NCI-H2081 (cell line): ENCODE results near the gene GFPT2.

Experiments
- DNase-seq, 2 experiments: peaks; one replicate each; lab custom pipeline; 2025; lab: John Stamatoyannopoulos, UW

Gene GFPT2

DNA sequence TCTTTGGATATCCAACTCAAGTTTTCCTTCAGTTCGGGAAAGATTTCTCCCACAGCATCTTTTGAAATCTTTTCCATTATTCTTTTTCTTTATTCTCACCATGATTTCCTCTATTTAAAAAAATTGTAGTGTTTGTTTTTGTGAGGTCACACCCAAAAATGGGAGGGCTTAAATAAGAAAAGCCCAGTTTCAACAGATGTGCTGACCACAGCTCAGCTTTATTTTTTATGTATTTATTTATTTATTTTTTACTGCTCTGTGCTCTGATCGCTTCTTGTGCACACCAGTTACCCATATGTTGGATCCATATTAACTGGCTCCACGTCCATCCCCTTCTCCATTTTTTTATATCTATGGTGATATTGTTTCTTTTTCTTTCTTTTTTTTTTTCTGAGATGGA is 20.3 kb downstream of the GFPT2 start:
- no peak for DNase-seq

DNA sequence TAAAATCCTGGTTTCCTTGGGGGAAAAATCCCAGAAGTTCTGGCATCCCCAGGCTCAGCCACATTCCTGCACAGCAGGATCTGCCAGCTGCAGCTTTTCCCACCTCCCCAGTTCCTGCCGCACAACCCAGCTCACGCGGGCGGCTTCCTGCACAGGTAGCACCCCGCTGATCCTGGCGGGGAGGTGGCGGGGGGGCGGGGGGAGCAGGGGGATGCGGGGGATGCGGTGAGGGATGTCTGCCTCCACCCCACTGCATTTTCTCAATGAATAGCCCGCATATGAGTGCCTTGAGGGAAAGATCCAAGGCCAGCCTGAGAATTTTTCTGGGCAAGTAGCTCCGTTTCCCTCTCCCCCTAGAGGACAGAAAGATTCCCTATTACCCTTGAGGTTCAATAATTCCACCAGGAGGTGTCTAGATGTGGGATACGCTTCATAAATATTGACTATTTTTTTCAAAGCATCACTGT is 21.1 kb downstream of the GFPT2 start:
- no peak for DNase-seq

DNA sequence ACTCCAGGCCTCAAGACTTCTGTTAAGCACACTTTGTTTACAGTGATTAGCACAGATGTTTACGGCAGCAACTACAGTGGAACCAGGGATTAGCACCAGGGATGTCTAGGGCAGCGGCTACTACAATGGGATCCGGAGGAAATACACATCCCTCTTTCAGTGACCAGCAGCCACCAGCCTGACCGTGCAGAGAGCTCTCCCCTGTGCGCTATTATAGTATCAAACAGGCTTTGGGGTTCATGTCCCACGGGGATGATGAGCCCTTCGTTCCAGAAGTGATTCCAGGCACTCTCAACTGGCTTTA is 21.5 kb downstream of the GFPT2 start:
- no peak for DNase-seq

DNA sequence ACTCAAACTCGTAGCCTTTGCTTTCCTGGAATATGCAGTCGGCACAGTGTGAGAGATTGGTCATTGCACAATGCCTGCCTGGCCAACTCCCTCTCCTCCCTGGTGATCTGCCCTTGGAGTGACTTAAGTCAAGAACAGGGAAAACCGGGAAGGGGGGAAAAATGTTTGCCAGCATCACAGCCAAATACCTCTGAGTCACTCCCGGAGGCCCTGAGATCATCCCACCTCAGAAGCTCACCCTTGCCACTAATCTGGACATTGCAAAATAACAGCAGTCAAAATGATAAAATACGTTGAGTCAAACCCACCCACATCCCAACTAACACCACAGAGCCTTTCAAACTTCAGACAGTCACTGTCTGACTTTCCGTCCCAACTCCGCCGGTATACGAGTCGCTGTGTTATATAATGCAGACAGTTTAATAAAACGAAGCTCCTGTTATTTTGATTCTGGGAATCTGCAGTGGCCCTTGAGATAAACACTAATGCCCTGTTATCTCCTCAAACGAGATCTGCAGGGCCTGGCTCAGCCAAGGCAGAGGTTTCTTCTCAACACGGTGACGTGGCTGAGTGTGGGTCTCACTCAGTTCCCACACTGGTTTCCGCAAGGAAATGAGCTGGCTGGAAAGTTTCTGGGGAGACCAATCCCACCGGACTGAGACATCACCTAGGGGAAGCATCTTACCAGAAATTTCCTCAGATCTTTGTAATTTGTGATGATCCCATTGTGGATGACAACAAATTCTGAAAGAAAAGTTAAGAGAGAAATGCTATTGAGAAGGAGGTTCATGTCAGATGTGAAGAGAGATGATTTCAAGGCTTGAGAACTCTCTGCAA is 22.1 kb downstream of the GFPT2 start:
- DNase-seq: no peak

DNA sequence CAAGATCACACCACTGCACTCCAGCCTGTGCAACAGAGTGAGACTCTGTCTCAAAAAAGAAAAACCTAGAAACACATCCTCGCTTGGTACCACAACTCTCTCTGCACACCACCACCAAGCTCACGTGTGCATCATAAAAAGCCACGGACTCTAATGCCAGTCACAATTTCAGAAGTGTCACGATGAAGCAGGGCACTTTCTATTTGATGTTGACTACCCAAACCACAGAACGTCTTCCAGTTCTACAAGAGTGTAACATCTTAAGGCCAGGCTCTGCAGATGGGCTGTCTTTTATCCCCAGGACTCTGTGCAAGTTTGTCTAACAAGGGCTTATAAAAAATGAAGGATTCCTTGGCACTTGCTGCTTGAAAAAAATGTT is 22.9 kb downstream of the GFPT2 start:
- no peak for DNase-seq

DNA sequence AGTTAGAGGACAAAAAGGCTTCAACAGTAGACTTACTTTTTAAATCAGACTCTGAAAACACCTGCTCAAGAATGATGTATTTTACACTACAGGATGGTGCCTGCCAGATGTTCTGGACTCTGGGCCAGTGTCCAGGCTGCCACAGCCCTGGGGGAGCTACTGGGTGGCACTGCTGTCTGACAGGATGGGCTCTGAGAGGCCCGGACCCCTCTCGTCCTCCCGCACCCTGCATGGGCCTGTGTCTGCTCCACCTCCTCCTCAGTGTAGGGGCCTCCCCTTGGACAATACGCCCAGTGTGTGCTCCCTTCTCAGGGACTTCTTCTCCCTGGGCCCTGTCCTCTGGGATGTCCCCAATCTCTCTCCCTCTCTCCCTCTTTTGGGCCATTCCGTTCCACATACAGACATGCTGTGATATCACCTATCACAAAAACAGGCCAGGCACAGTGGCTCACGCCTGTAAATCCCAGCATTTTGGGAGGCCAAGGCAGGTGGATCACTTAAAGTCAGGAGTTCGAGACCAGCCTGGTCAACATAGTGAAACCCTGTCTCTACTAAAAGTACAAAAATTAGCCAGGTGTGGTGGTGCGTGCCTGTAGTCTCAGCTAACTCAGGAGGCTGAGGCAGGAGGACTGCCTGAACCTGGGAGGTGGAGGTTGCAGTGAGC is 23.4 kb downstream of the GFPT2 start:
- DNase-seq: no peak

DNA sequence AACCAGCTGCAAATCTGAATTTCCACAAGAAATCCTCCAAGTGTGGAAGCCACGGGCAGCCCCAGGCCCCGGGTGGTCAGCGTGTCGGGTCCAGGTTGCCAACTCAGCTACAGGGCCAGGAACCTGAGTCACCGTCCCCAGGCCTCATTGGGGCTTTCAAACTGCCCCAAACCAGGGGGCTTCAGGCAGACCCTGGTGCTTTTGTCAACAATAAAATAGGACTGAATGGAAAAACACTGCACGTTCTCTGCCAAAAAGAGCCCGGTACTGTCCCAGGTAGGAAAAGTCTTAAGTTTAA is 24.0 kb downstream of the GFPT2 start:
- DNase-seq: no peak

DNA sequence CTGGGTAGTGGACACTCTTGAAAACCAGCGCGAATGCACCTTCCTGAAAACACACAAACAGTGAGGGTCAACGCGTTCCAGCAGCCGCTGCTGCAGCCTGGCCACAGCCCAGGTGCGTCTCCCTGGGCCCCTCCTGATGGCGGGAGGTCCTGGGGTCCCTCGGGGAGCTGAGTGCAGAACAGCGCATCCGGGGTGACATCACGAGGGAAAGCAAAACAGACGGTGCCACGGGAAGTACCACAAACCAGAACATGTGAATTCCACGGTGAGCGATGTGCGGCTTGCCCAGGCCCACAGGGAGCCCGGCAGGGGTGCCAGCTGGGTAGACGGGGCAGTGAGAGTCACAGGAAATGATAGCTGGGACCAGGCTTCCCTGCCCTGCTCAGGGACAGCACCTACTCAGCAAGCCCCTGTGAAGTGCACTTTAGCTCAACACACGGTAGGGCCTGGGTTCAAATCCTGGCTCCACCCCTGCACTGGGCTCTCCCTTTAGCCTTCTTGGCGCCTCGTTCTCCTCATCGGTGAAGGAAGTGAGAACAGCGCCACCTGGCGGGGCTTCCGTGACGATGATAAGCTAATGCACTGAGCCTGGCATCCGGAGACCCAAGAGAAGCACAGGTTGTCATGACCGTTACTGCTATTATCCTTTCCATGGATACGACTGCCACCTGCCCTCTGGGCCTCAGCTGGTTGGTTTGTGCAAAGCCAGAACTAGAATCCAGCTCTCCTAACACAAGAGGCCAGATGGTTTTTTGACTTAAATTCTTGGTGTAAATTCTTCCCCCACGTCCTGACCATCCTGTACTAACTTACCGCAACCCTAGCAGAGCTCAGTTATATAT is 24.6 kb downstream of the GFPT2 start:
- DNase-seq: peak; percentile 81 to 85

DNA sequence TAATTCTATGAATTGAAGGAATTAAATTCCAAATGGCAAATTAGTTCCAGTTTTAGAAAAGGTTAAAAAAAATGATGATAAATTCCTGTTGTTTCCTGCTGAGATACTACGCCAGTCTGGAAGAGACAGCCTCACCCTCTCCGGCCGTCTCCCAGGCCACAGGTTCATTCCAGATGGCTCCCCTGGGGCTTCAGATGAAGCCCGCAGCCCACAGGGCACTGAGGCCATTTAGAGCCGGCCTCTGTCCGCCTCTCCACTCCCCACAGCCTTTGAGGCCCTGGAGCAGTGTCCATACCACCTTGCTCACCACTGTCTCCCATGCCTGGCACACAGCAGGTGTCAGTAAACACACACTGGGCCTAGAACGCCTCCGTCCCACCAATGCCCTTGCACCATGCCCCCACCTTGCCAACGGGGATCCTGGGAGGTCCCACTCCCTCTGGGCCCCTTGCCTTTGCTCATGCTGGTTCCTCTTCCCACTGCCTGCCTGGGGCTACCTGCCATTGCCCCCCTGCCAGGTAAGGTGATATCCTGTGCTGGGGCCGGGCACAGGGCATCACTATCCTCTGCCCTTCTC is 26.1 kb downstream of the GFPT2 start:
- DNase-seq: no peak

DNA sequence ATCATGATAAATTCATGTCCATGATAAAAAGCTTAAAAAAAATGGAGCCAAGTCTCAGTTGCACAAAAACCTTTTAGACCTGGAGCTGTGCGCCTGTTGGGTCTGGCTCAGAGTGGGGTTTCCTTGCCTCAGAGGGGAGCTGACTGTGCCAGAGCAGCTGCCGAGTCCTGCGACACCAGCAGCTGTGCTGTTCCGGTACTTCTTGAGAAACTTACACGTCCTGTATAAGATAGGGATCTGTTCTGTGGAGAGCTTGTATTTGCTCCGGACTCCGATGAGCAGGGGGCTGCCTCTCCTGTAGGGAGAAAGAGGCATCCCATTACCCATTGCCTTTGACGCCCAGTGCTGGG is 28.6 kb downstream of the GFPT2 start:
- no peak for DNase-seq

DNA sequence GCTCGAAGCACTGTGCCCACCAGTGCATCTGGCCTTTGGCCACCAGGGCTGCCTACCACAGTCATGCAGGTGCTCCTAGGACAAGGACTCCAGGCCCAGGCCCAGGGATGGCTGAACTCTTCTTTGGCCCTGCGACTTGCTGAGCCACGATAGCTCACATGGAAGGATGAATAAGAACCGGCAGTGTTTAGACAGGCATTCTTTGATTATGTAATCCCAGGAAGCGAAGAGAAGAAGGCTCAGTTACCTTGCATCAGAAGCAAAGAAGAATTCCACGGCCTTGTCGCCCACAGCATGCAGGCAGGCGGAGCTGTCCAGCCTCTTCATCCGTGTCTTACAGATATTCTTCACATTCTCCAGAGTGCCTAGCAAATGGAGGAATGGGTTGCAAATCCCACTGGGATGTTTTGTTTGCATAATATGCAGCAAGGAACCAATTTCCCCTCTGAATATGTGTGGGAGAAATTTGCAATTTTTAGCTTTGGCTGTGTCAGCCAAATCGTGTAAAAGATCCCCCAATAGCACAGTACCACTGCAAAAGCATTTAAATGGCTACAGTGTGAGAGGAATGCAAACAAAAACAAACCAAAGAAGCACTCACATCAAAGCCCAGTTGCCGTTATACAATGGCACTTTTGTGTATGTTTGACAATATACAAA is 29.1 kb downstream of the GFPT2 start:
- DNase-seq: no peak

DNA sequence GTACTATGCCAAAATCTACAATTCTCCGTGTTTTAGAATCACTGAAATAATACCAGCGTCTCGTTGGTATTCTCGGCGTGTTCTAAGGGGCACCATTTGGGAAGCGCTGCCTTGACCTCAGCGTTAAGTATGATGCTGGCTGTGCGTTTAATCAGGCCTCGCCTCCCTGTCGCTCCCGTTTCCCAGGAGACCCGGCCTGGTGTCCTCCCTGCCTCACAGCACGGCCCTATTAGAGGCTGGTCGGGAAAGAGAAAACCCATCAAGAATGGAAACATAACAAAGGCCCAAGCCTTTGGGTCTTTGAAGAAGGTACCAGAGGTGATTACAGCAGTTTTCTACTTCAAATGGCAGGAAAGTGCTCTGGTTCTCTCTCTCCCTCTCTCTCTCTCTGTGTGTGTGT is 30.0 kb downstream of the GFPT2 start:
- no peak for DNase-seq

DNA sequence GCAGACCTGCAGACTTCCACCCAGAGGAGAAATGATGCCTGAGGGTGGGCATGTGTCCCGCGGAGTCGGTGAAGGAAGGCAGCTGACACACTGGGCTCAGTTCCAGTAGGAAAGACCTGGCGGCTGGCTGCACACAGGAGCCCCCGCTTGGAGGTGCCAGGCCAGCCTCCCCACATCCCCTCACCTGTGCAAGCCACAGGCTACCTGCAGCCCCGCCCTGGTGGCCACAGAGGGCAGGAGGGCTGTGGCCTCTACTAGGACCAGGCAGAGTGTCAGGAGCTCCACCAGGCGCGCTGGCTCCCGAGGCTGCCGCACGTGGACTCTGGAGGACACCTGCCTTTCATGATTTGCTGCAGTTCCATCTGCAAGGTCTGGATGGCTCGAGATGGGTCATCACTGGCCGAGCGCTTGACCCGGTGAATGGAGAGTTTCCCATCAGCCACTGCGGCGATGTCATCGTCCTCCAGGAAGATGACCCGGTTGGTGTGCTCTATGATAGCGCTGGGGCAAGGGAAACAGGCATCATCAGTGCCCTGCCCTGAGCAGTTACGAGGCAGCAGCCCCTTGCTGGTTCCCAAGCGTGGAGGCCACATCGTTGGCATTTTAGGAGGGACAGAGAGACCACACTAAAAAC is 34.6 kb downstream of the GFPT2 start:
- DNase-seq: no peak

DNA sequence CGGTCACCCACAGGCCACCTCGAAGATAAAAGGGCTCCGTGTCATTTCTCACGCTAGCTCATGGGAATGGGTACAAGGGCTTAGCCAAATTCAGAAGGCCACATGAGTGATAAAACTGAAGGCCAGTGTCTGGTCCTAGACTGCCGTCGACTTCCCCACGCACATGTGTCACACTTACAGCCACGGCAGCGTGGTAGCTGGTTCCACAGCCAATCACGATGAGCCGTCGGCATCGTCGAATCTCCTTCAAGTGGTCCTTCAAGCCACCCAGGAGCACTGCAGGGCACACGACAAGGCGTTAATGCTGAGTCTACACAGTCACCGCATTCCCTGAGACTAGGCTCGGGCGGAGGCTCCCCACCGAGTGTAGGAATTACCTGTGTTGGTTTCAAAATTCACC is 36.5 kb downstream of the GFPT2 start:
- DNase-seq: no peak

DNA sequence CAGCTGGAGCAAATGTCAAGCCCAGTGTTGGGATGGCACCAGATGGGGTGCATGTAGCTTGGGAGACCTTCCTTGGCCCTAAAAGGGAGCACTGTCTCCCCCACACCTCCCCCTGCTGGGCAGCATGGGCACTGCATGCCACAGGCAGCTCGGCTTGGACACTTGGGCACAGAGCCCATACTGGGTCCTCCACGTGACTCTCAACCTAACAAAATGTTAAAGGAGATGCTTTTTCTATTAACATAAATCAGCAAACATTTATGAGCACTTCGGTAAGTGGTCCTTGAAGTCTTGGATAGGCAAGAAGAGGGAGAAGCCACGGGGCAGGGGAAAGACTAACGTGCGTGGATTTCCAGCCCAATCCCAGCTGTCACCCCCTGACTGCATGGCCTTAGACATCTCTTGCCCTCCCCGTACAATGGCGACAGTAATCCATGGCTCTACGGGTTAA is 37.3 kb downstream of the GFPT2 start:
- peak in 1 of 2 experiments; percentile 12 for DNase-seq

DNA sequence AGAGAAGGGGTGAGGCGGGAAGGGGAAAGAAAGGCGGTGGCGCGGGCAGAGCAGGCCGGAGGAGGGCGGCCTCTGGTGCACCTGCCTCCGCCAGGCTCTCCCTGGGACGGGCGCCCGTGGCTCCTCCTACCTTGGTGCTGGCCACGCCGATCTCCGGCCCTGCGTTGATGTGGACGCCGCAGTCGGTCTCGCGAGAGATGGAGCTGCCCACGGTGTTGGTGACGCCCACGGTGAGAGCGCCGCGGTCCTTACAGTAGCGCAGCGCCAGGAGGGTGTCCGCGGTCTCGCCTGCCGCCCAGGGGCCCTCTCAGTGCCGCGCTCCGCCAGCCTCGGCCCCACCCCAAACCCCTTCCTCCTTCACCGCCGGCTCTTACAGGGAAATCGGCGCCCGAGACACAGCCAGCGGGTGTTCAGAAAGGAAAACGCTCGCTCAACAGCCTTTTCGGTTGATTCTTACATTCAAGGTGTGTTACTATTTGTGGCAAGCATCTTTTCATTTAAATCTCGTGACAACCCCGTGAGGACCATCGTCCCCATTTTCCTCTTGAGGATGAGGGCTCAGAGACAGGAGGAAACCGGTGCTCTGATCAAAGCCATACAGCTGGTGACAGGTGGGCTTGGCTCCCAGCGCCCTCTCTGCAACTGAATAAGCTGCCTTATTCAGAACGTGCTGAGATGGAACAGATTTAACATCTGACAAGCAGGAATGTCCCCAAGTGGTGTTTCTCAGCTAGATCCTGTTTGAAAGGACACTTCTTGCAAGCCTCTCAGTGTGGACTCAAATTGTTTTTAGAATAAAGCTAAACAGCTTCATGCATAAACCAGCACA is 39.2 kb downstream of the GFPT2 start:
- no peak for DNase-seq

DNA sequence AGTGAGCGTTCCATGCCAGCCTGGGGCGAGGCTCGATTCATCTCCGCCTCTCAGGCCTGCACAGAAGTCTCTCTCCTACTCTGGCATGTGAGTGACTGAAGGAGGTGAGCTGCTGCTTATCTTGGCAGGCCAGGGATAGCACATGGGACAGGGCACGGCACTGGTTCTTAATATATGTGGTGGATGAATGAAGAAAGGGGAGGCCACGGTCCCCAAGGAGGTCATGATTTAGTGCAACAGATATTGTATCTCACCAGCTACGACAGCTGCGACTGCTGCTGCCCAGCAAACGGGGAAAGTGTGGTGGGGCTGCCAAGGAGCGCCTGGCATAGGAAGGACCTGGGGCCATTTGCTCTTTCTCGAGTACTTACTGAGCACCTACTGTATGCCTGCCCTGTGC is 41.9 kb downstream of the GFPT2 start:
- DNase-seq: no peak

DNA sequence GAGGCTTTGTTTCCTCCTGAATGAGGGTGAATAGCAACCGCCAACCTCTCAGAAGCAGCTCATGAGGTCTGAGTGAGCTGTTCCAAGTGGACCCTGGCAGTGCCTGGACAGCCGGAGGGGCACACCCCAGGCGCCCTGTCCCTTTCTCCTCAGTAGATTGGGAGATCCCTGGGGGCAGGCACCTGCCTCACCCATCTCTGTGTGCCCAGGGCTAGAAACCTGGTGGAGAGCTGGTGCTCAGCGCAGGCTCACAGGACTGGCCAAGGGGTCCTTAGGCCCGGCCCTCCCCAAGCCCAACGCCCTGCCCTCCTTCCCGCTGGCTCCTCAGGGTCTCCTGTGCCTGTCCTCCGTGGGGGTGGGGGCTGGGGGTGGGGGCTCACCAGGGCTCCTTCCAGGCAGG is 46.3 kb downstream of the GFPT2 start:
- no peak for DNase-seq

DNA sequence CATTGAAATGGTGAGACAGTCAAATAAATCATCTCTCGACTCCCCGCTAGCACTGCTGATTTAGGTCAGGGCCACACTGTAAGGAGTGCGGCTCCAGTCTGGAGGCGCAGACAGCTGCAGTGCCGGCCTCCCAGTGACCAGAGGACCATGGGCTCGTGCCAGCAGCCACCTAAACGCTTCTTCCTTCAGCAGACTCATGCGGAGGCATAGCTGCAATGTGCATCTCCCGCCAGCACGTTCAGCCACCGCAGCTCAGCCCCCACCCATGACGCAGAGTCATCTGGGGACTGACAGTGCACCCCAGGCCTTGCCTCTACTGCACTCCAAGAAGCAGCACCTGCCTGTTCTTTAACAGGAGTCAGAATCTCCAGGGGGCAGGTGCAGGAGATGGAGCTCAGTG is 47.7 kb downstream of the GFPT2 start:
- DNase-seq: no peak

DNA sequence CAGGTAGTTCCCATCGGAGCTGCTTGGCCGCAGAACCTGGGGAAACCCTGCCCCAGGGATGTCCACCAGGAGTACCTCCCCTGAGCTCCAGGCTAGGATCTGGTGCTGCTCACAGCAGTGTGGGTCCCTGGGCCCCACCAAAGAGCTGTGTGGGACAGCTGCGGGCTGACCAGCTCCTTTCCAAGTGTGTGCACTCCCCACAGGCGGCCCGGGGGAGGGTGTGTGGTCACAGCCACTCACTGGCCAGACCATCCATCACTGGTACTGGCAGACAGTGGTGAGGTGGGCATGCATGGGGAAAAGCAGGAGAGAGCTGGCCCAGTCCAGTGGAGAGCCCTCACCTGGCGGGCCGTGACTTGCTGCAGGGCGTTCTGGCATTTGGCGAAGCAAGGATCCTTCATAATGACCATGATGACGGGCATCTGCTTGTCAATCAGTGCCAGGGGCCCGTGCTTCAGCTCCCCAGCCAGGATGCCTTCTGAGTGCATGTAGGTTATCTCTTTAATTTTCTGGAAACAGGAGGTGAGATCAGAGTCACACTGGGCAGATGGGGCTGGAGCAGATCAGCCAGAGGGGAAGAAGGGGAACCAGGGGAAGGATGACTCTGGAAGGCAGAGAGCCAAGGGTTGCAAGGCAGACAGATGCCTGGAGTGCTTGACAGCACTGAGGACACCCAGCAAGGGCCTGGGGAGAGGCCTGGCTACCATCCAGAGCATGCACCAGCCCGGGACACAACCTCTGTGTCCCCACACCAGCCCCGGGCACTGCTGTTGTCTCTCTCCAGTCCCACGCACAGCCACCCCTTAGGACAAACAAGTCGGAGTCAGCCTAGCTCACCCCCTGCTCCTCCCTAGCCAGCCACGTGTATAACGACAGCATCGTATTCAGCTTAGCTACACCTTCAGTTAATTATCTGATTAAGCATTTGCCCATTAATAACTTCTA is 48.4 kb downstream of the GFPT2 start:
- no peak for DNase-seq
